ENCODE data around the gene SPP1. TPM values are rescaled to one million over a fixed set of nuclear protein-coding genes. Genes with fewer than 3 reads are reported as not detected.

The SPP1 gene
- total RNA-seq, 2 donors from 2014 or later, result 6.4 to 52.0 TPM

GRCh38 chr4:87970121-87970520 lies 5.4 kb upstream of the SPP1 start:
- H3K9me3 ChIP-seq, result no peaks in the 10 kb centered on the region
- intact Hi-C loops (cut with DNase I), result no loop called here
- H3K36me3 ChIP-seq, result no peaks in the 10 kb centered on the region
- DNase-seq (ENCODE audit: low spot score), result no peak
- TF ChIP-seq POLR2A (IDR thresholded peaks at IDR 0.05) (no peak), POLR2AphosphoS5 (IDR thresholded peaks at IDR 0.05) (no peak)
- TF ChIP-seq, protein P1, sequence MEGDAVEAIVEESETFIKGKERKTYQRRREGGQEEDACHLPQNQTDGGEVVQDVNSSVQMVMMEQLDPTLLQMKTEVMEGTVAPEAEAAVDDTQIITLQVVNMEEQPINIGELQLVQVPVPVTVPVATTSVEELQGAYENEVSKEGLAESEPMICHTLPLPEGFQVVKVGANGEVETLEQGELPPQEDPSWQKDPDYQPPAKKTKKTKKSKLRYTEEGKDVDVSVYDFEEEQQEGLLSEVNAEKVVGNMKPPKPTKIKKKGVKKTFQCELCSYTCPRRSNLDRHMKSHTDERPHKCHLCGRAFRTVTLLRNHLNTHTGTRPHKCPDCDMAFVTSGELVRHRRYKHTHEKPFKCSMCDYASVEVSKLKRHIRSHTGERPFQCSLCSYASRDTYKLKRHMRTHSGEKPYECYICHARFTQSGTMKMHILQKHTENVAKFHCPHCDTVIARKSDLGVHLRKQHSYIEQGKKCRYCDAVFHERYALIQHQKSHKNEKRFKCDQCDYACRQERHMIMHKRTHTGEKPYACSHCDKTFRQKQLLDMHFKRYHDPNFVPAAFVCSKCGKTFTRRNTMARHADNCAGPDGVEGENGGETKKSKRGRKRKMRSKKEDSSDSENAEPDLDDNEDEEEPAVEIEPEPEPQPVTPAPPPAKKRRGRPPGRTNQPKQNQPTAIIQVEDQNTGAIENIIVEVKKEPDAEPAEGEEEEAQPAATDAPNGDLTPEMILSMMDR (IDR thresholded peaks at IDR 0.05), result no peak
- H3K27me3 ChIP-seq (replicated peaks; ENCODE audit: insufficient read depth), result no peaks in the 10 kb centered on the region
- no peaks in the 10 kb centered on the region for H3K4me1 ChIP-seq (replicated peaks)
- WGBS, result 40% methylated on average over 2 of the region's 2 CpGs
- H3K4me3 ChIP-seq, result no peak overlapping the region
- no peak overlapping the region for H3K27ac ChIP-seq

DNA sequence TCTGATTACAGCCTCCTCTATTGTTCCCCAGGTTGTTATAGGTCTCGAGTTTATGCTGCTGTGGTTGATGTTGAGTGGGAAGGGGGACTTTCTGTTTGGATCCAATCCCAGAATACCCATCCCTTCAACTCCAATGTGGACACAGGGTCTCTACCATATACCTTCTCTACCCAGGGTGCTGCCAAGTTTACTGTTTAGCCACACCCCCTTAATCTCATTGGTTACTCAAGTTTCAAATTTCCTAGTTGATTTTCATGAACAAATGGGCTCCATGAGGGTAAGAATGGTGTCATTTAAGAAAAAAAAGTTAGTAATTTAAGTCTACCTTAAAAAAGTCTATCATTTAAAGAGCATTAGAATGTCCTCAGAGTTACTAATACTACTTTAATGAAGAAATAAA lies 3.6 kb upstream of the SPP1 start:
- TF ChIP-seq, protein P1 (IDR thresholded peaks at IDR 0.05), result no peak
- TF ChIP-seq POLR2A (IDR thresholded peaks at IDR 0.05) (no peak), POLR2AphosphoS5 (IDR thresholded peaks at IDR 0.05) (no peak)
- Histone ChIP-seq H3K4me1 (replicated peaks) (no peaks in the 10 kb centered on the region), H3K4me3 (no peak overlapping the region), H3K36me3 (no peaks in the 10 kb centered on the region), H3K27ac (no peak overlapping the region), H3K9me3 (no peaks in the 10 kb centered on the region), H3K27me3 (replicated peaks; ENCODE audit: insufficient read depth) (no peaks in the 10 kb centered on the region)
- DNase-seq (ENCODE audit: low spot score), result no peak
- intact Hi-C loops (cut with DNase I), result loop anchor here (2.0 kb wide), 1 partner anchor 119 kb away; no protein-coding TSS in a partner anchor
- WGBS, result 72% methylated on average over 1 of the region's 1 CpG

GRCh38 chr4:87973283-87974169 lies 2.0 kb upstream of the SPP1 start:
- no peak for DNase-seq (ENCODE audit: low spot score)
- TF ChIP-seq, protein P1 (IDR thresholded peaks at IDR 0.05), result peak; percentile 33 to 76 (median 65)
- TF ChIP-seq POLR2A (IDR thresholded peaks at IDR 0.05), result no peak
- intact Hi-C loops (cut with DNase I), result loop anchor here (2.0 kb wide), 1 partner anchor 121 kb away; no protein-coding TSS in a partner anchor
- no peak overlapping the region for H3K4me3 ChIP-seq
- no peaks in the 10 kb centered on the region for H3K36me3 ChIP-seq
- WGBS, result 29% methylated on average over 14 of the region's 14 CpGs
- no peaks in the 10 kb centered on the region for H3K9me3 ChIP-seq
- no peaks in the 10 kb centered on the region for H3K27me3 ChIP-seq (replicated peaks; ENCODE audit: insufficient read depth)
- H3K4me1 ChIP-seq (replicated peaks), result no peaks in the 10 kb centered on the region
- H3K27ac ChIP-seq, result no peak overlapping the region

DNA sequence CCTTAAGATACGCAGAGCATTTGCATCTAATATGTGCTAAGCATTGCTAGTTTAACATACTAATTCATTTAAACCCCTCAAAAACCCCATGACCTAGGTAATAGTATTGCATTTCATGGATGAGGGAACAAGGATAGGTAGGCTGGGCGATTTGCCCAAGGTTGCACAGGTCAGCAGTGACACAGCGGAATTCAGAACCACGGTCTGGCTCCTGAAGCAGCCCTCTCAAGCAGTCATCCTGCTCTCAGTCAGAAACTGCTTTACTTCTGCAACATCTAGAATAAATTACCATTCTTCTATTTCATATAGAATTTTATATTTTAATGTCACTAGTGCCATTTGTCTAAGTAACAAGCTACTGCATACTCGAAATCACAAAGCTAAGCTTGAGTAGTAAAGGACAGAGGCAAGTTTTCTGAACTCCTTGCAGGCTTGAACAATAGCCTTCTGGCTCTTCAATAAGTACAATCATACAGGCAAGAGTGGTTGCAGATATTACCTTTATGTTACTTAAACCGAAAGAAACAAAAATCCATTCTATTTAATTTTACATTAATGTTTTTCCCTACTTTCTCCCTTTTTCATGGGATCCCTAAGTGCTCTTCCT lies 555 bp upstream of the SPP1 start:
- H3K9me3 ChIP-seq, result no peaks in the 10 kb centered on the region
- H3K27ac ChIP-seq, result no peak overlapping the region
- H3K36me3 ChIP-seq, result no peaks in the 10 kb centered on the region
- H3K4me3 ChIP-seq, result no peak overlapping the region
- H3K4me1 ChIP-seq (replicated peaks), result no peaks in the 10 kb centered on the region
- intact Hi-C loops (cut with DNase I), result no loop called here
- no peaks in the 10 kb centered on the region for H3K27me3 ChIP-seq (replicated peaks; ENCODE audit: insufficient read depth)
- 70% methylated on average over 6 of the region's 6 CpGs for WGBS
- TF ChIP-seq, protein P1 (IDR thresholded peaks at IDR 0.05), result no peak
- TF ChIP-seq POLR2AphosphoS5 (IDR thresholded peaks at IDR 0.05) (no peak), POLR2A (IDR thresholded peaks at IDR 0.05) (no peak)
- DNase-seq (ENCODE audit: low spot score), result no peak
